Measurements from ENCODE around the gene KIAA1958. TPM values are rescaled to one million over a fixed set of nuclear protein-coding genes. Genes with fewer than 3 reads are reported as not detected.

Gene KIAA1958
- total RNA-seq, 4 donors from 2014 or later = 2.0 to 6.0 (median 4.8) TPM

GRCh38 chr9:112552229-112553056 lies 65.8 kb downstream of the KIAA1958 start:
- TF ChIP-seq CTCF (IDR thresholded peaks at IDR 0.05) = no peak
- DNase-seq (ENCODE audit: low spot score) (no peak), ATAC-seq (ENCODE audit: low FRiP score) (no peak)

- TF ChIP-seq CTCF (IDR thresholded peaks at IDR 0.05) = no peak
These were observed 66.7 kb downstream of the KIAA1958 start for GRCh38 chr9:112553256-112553826.

GRCh38 chr9:112554516-112554915 lies 67.9 kb downstream of the KIAA1958 start:
- TF ChIP-seq CTCF (IDR thresholded peaks at IDR 0.05) = no peak
- ATAC-seq (ENCODE audit: low FRiP score) (no peak), DNase-seq (ENCODE audit: low spot score) (no peak)

More at GRCh38 chr9:112553256-112553826, 66.7 kb downstream of the KIAA1958 start:
- ATAC-seq (ENCODE audit: low FRiP score) (no peak), DNase-seq (ENCODE audit: low spot score) (no peak)

- DNase-seq (ENCODE audit: low spot score) = no peak
- ATAC-seq (ENCODE audit: low FRiP score) = no peak
- TF ChIP-seq CTCF (IDR thresholded peaks at IDR 0.05) = no peak
These were observed 68.5 kb downstream of the KIAA1958 start for GRCh38 chr9:112555101-112555643.

GRCh38 chr9:112555844-112556482 lies 69.3 kb downstream of the KIAA1958 start:
- ATAC-seq (ENCODE audit: low FRiP score) (no peak), DNase-seq (ENCODE audit: low spot score) (no peak)
- no peak for TF ChIP-seq CTCF (IDR thresholded peaks at IDR 0.05)

GRCh38 chr9:112556497-112557442 lies 70.1 kb downstream of the KIAA1958 start:
- no peak for TF ChIP-seq CTCF (IDR thresholded peaks at IDR 0.05)
- DNase-seq (ENCODE audit: low spot score) (no peak), ATAC-seq (ENCODE audit: low FRiP score) (no peak)

Data from omental fat pad (tissue), 4 donors.